Ishikawa (cell line): ENCODE results near the gene DIAPH3.

Experiments
- CEBPB ChIP-seq: IDR thresholded peaks from 2 replicates; pipeline ENCODE4 v1.6.1; 2012
- CREB1 ChIP-seq: IDR thresholded peaks from 2 replicates; pipeline ENCODE4 v1.6.1; 2012; ENCODE audit warnings: low read depth
- EGR1 ChIP-seq: IDR thresholded peaks from 2 replicates; pipeline ENCODE4 v1.6.1; 2012
- EP300 ChIP-seq: IDR thresholded peaks from 2 replicates; pipeline ENCODE4 v1.6.1; 2012; ENCODE audit warnings: borderline replicate concordance
- FOXM1 ChIP-seq: IDR thresholded peaks from 2 replicates; pipeline ENCODE4 v1.6.1; 2012; ENCODE audit warnings: low read depth, borderline replicate concordance
- MAX ChIP-seq: IDR thresholded peaks from 2 replicates; pipeline ENCODE4 v1.6.1; 2012
- NFIC ChIP-seq: IDR thresholded peaks from 2 replicates; pipeline ENCODE4 v1.6.1; 2012
- RAD21 ChIP-seq: IDR thresholded peaks from 2 replicates; pipeline ENCODE4 v1.6.1; 2012; ENCODE audit warnings: low read depth
- REST ChIP-seq: IDR thresholded peaks from 2 replicates; pipeline ENCODE4 v1.6.1; 2012; ENCODE audit warnings: low read depth, mild to moderate bottlenecking
- TAF1 ChIP-seq: IDR thresholded peaks from 2 replicates; pipeline ENCODE4 v1.6.1; 2012; ENCODE audit warnings: low read depth, mild to moderate bottlenecking
- TCF12 ChIP-seq: IDR thresholded peaks from 2 replicates; pipeline ENCODE4 v1.6.1; 2012; ENCODE audit warnings: low read depth
- TEAD4 ChIP-seq: IDR thresholded peaks from 2 replicates; pipeline ENCODE4 v1.6.1; 2012
- USF1 ChIP-seq: IDR thresholded peaks from 2 replicates; pipeline ENCODE4 v1.6.1; 2012
- YY1 ChIP-seq: IDR thresholded peaks from 2 replicates; pipeline ENCODE4 v1.6.1; 2012; ENCODE audit warnings: low read depth
- ZBTB7A ChIP-seq: IDR thresholded peaks from 2 replicates; pipeline ENCODE4 v1.6.1; 2012; ENCODE audit warnings: low read depth

The DIAPH3 gene

GRCh38 chr13:59684105-59684504, 479.6 kb downstream of the DIAPH3 start:
- no peak for TF ChIP-seq NFIC
- TF ChIP-seq EP300 = no peak
- TF ChIP-seq ZBTB7A = no peak
- TF ChIP-seq RAD21 = no peak
- TF ChIP-seq USF1 = no peak
- no peak for TF ChIP-seq CREB1
- TF ChIP-seq TCF12 = no peak
- no peak for TF ChIP-seq YY1
- TF ChIP-seq TAF1 = no peak
- no peak for TF ChIP-seq EGR1
- TF ChIP-seq CEBPB = no peak
- no peak for TF ChIP-seq REST
- no peak for TF ChIP-seq FOXM1
- TF ChIP-seq TEAD4 = no peak
- TF ChIP-seq MAX = no peak

GRCh38 chr13:59681636-59682311, 482.0 kb downstream of the DIAPH3 start:
- no peak for TF ChIP-seq ZBTB7A
- TF ChIP-seq TCF12 = no peak
- TF ChIP-seq TAF1 = no peak
- TF ChIP-seq YY1 = no peak
- TF ChIP-seq EP300 = no peak
- no peak for TF ChIP-seq TEAD4
- TF ChIP-seq REST = no peak
- TF ChIP-seq FOXM1 = no peak
- no peak for TF ChIP-seq USF1

- TF ChIP-seq FOXM1 = no peak
- TF ChIP-seq RAD21 = peak; percentile 50
These were observed 483.2 kb downstream of the DIAPH3 start for GRCh38 chr13:59680429-59681024.

GRCh38 chr13:59679254-59679653, 484.5 kb downstream of the DIAPH3 start:
- TF ChIP-seq NFIC (no peak), FOXM1 (no peak), ZBTB7A (no peak), CREB1 (no peak), YY1 (no peak), CEBPB (no peak)

- TF ChIP-seq USF1 (no peak), TAF1 (no peak), RAD21 (peak; percentile 84), MAX (no peak), EP300 (no peak), YY1 (no peak), TCF12 (no peak)
These were observed 485.5 kb downstream of the DIAPH3 start for GRCh38 chr13:59677966-59678814.

GRCh38 chr13:59677430-59677829, 486.3 kb downstream of the DIAPH3 start:
- TF ChIP-seq CREB1 (no peak), CEBPB (no peak), FOXM1 (no peak), NFIC (no peak), EGR1 (no peak), YY1 (no peak), MAX (no peak), RAD21 (no peak), REST (no peak), USF1 (no peak)
